Tibial nerve (tissue), 4 donors: ENCODE data around the gene PROK1.
"Not testable (repeated sequence)": the region's sequence is repeated elsewhere in the genome, so short reads cannot be mapped to it uniquely, and the experiment has no call there.

Experiments
- CTCF ChIP-seq, 5 experiments: fragments of 200-600 bp in 3 of 5; fragments of 450-650 bp in 2 of 5; sonication (generic) in 3 of 5; IDR thresholded peaks; one replicate each; pipeline ENCODE4 v1.5.1; 2016 to 2019; ENCODE audit warnings: antibody characterized with exemption in 5 of 5, mild to moderate bottlenecking in 3 of 5, moderate library complexity in 2 of 5
- EP300 ChIP-seq, 2 donors: sonication (generic); formaldehyde crosslinking; IDR thresholded peaks; one replicate each; pipeline ENCODE4 v1.6.1; 2017; ENCODE audit warnings: antibody characterized with exemption in 2 of 2, mild to moderate bottlenecking in 1 of 2
- POLR2A ChIP-seq, 2 donors: fragments of 450-650 bp; IDR thresholded peaks; one replicate each; pipeline ENCODE4 v1.6.1; 2017; ENCODE audit warnings: antibody characterized with exemption in 2 of 2, mild to moderate bottlenecking in 2 of 2, moderate library complexity in 2 of 2

- TF ChIP-seq POLR2A, CTCF, EP300 (IDR thresholded peaks at IDR 0.05): not testable (repeated sequence)
Measured at GRCh38 chr1:110413045-110413444, 37.9 kb upstream of the PROK1 start.
